Neural cell (in vitro differentiated cells): ENCODE results near the gene REG1B. TPM values are rescaled to one million over a fixed set of nuclear protein-coding genes. Genes with fewer than 3 reads are reported as not detected.

Experiments used
- H2AFZ ChIP-seq: fragments of 200-600, 300-800 bp; sonication (generic), shearing (Covaris generic); 2 replicates; pipeline ENCODE4 v1.6.0; 2014; ENCODE audit warnings: low read depth, mild to moderate bottlenecking, antibody characterized with exemption, low read length, moderate library complexity
- H3F3A ChIP-seq: fragments of 200-600 bp; shearing (Covaris generic); 2 replicates; pipeline ENCODE4 v1.6.1; 2016; ENCODE audit warnings: mild to moderate bottlenecking, moderate library complexity, mixed read lengths, antibody characterized with exemption, low read length; ENCODE audit not compliant: insufficient read depth, poor library complexity, severe bottlenecking
- H3K27ac ChIP-seq: fragments of 200-600, 300-800 bp; sonication (generic), shearing (Covaris generic); 2 replicates; pipeline ENCODE4 v1.5.1; 2014; ENCODE audit warnings: mild to moderate bottlenecking, low read length, moderate library complexity
- H3K27me3 ChIP-seq: fragments of 300-800, 200-600 bp; sonication (generic), shearing (Covaris generic); 2 replicates; pipeline ENCODE4 v1.6.0; 2014; ENCODE audit warnings: mild to moderate bottlenecking, low read depth, low read length, moderate library complexity; ENCODE audit not compliant: insufficient read depth
- H3K36me3 ChIP-seq: fragments of 300-800, 200-600 bp; sonication (generic), shearing (Covaris generic); 2 replicates; pipeline ENCODE4 v1.5.1; 2014; ENCODE audit warnings: mild to moderate bottlenecking, antibody characterized with exemption, low read length, moderate library complexity; ENCODE audit not compliant: insufficient read depth
- H3K4me2 ChIP-seq: fragments of 300-800, 200-600 bp; sonication (generic), shearing (Covaris generic); 2 replicates; pipeline ENCODE4 v1.6.0; 2014; ENCODE audit warnings: mild to moderate bottlenecking, low read length
- H3K4me3 ChIP-seq: fragments of 300-800, 200-600 bp; sonication (generic), shearing (Covaris generic); 2 replicates; pipeline ENCODE4 v1.5.1; 2014; ENCODE audit warnings: mild to moderate bottlenecking, low read length, moderate library complexity
- H3K79me2 ChIP-seq: fragments of 200-600 bp; shearing (Covaris generic); replicated peaks from 2 replicates; pipeline ENCODE4 v1.6.0; 2014; ENCODE audit warnings: mild to moderate bottlenecking, low read length, moderate library complexity; ENCODE audit not compliant: insufficient read depth
- H3K9ac ChIP-seq: fragments of 300-800, 200-600 bp; sonication (generic), shearing (Covaris generic); 2 replicates; pipeline ENCODE4 v1.6.1; 2016; ENCODE audit warnings: mild to moderate bottlenecking, low read length, mixed read lengths
- H3K9me2 ChIP-seq: fragments of 200-600 bp; shearing (Covaris generic); 2 replicates; pipeline ENCODE4 v1.6.1; 2016; ENCODE audit warnings: mild to moderate bottlenecking, low read length, mixed read lengths; ENCODE audit not compliant: insufficient read depth
- H3K9me3 ChIP-seq: fragments of 200-600, 300-800 bp; sonication (generic), shearing (Covaris generic); 2 replicates; pipeline ENCODE4 v1.6.1; 2016; ENCODE audit warnings: mild to moderate bottlenecking, mixed run types, low read length, moderate library complexity, mixed read lengths
- H4K20me1 ChIP-seq: fragments of 200-600 bp; shearing (Covaris generic); 2 replicates; pipeline ENCODE4 v1.6.1; 2016; ENCODE audit warnings: mild to moderate bottlenecking, mixed run types; ENCODE audit not compliant: insufficient read depth
- EP300 ChIP-seq: fragments of 450-650 bp; conservative IDR thresholded peaks from 2 replicates; pipeline ENCODE4 v1.6.1; 2014; ENCODE audit warnings: antibody characterized with exemption, mild to moderate bottlenecking, moderate library complexity; ENCODE audit not compliant: poor library complexity, severe bottlenecking
- EZH2 ChIP-seq: fragments of 200-600, 300-800 bp; shearing (Covaris generic), sonication (generic); IDR thresholded peaks from 2 replicates; pipeline ENCODE4 v1.6.1; 2014; ENCODE audit warnings: antibody characterized with exemption, low read length, borderline replicate concordance, mild to moderate bottlenecking; ENCODE audit not compliant: insufficient read depth, poor library complexity, severe bottlenecking
- MXI1 ChIP-seq: fragments of 450-650 bp; conservative IDR thresholded peaks from 2 replicates; pipeline ENCODE4 v1.6.1; 2014; ENCODE audit warnings: antibody characterized with exemption, mild to moderate bottlenecking; ENCODE audit not compliant: poor library complexity, severe bottlenecking
- POLR2AphosphoS5 ChIP-seq: IDR thresholded peaks from 2 replicates; pipeline ENCODE4 v1.6.1; 2012
- RAD21 ChIP-seq: fragments of 450-650 bp; conservative IDR thresholded peaks from 2 replicates; pipeline ENCODE4 v1.6.1; 2014; ENCODE audit warnings: antibody characterized with exemption, mild to moderate bottlenecking, moderate library complexity
- SMC3 ChIP-seq: fragments of 450-650 bp; conservative IDR thresholded peaks from 2 replicates; pipeline ENCODE4 v1.6.1; 2014; ENCODE audit warnings: antibody characterized with exemption, mild to moderate bottlenecking, moderate library complexity; ENCODE audit not compliant: poor library complexity
- TAF1 ChIP-seq: IDR thresholded peaks from 2 replicates; pipeline ENCODE4 v1.6.1; 2012; ENCODE audit warnings: low read depth
- polyA plus RNA-seq: library from polyadenylated mRNA; depleted of rRNA; stranded (reverse); fragments of >200 nt; gene quantifications from 2 replicates; pipeline ENCODE4 v1.2.3, GENCODE V29; 2014
- TF ChIP-seq, protein P1 (sequence below): fragments of 450-650 bp; IDR thresholded peaks from 2 replicates; pipeline ENCODE4 v1.5.1; 2014; ENCODE audit warnings: antibody characterized with exemption, mild to moderate bottlenecking, moderate library complexity; ENCODE audit not compliant: poor library complexity, severe bottlenecking

Gene REG1B
- polyA plus RNA-seq, 1 donor from 2014 or later: not detected

DNA sequence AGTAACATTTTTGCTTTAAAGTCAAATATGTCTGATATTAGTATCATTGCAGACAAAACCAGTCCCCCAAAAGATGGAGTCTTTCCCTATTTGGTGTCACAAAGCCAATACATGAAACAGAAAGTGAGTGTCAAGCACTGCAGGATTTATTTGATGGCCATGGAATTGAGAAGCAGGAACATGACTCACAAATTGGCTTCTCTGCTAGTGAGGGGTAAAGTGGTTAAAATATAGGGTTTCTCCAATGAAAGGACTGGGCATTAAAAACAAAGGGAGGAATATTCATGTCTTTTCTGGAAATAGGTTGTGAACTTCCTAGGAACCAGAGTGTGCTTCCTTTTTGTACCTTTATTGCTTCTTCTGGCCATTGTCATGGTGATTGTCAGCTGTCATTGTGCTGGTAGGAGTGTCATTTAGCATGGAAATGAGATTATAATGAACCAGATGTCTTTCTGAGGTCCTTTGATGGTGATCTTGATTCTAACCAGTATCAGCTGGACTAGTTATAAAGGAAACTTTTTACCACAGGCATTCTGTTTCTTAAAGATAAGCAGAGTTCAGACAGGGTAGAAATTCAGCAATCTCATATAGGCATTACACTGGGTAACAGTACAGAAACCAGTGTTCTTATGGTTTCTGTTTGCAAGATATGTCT, 4.1 kb downstream of the REG1B start:
- no peak for TF ChIP-seq SMC3
- TF ChIP-seq EP300: no peak
- no peak for TF ChIP-seq MXI1
- H3K79me2 ChIP-seq: no peaks in the 10 kb centered on the region
- H3K27ac ChIP-seq: no peak overlapping the region

DNA sequence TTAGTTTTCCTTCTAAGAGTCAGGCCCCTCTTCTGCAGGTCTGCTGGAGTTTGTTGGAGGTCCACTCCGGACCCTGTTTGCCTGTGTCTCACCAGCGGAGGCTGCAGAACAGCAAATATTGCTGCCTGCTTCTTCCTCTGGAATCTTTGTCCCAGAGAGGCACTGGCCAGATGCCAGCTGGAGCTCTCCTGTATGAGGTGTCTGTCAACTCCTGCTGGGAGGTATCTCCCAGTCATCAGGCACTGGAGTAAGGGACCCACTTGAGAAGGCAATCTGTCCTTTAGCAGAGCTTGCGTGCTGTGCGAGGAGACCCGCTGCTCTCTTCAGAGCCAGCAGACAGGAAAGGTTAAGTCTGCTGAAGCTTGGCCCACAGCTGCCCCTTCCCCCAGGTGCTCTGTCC, 4.8 kb downstream of the REG1B start:
- no peak overlapping the region for H3K4me2 ChIP-seq
- H3F3A ChIP-seq: no peaks in the 10 kb centered on the region
- H3K4me3 ChIP-seq: no peak overlapping the region
- H2AFZ ChIP-seq: no peak overlapping the region
- TF ChIP-seq MXI1 (no peak), TAF1 (no peak), EZH2 (no peak), SMC3 (no peak), EP300 (no peak)
- TF ChIP-seq, protein P1, sequence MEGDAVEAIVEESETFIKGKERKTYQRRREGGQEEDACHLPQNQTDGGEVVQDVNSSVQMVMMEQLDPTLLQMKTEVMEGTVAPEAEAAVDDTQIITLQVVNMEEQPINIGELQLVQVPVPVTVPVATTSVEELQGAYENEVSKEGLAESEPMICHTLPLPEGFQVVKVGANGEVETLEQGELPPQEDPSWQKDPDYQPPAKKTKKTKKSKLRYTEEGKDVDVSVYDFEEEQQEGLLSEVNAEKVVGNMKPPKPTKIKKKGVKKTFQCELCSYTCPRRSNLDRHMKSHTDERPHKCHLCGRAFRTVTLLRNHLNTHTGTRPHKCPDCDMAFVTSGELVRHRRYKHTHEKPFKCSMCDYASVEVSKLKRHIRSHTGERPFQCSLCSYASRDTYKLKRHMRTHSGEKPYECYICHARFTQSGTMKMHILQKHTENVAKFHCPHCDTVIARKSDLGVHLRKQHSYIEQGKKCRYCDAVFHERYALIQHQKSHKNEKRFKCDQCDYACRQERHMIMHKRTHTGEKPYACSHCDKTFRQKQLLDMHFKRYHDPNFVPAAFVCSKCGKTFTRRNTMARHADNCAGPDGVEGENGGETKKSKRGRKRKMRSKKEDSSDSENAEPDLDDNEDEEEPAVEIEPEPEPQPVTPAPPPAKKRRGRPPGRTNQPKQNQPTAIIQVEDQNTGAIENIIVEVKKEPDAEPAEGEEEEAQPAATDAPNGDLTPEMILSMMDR: no peak
- no peaks in the 10 kb centered on the region for H3K36me3 ChIP-seq
- H3K9me3 ChIP-seq: no peaks in the 10 kb centered on the region
- no peaks in the 10 kb centered on the region for H3K27me3 ChIP-seq
- H3K79me2 ChIP-seq: no peaks in the 10 kb centered on the region
- no peak overlapping the region for H3K27ac ChIP-seq
- H4K20me1 ChIP-seq: no peaks in the 10 kb centered on the region
- no peak overlapping the region for H3K9ac ChIP-seq
- no peaks in the 10 kb centered on the region for H3K9me2 ChIP-seq

More for the DNA sequence above, 4.1 kb downstream of the REG1B start:
- Histone ChIP-seq H3K9me3 (no peaks in the 10 kb centered on the region), H2AFZ (no peak overlapping the region), H4K20me1 (no peaks in the 10 kb centered on the region), H3K4me2 (no peak overlapping the region), H3K4me3 (no peak overlapping the region), H3K27me3 (no peaks in the 10 kb centered on the region), H3K9ac (no peak overlapping the region), H3K9me2 (no peaks in the 10 kb centered on the region), H3K36me3 (no peaks in the 10 kb centered on the region), H3F3A (no peaks in the 10 kb centered on the region)

DNA sequence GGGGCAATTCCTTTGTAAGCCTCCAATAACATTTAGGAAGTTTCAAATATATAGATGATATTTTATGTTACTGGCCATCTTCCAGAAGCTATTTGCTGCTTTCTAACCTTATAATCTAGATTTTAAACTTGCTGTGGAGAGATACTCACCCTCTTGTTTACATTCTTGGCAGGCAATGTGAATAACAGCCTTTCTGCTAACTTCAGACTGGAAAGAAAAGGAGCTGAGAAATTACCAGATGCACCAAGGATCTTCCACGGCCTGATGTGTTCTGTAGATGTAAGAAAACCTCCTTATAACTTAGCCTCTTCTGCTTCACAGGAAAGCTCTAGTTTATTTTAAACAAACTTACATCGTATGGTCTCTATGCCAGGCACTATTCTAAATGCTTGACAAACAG, 16.7 kb downstream of the REG1B start:
- Histone ChIP-seq H2AFZ (no peak overlapping the region), H3K9me2 (no peaks in the 10 kb centered on the region), H4K20me1 (no peaks in the 10 kb centered on the region), H3K9me3 (no peaks in the 10 kb centered on the region), H3K79me2 (no peaks in the 10 kb centered on the region), H3F3A (no peaks in the 10 kb centered on the region), H3K36me3 (no peaks in the 10 kb centered on the region), H3K4me3 (no peak overlapping the region), H3K9ac (no peak overlapping the region), H3K27me3 (no peaks in the 10 kb centered on the region), H3K4me2 (no peak overlapping the region), H3K27ac (no peak overlapping the region)
- TF ChIP-seq POLR2AphosphoS5: no peak
- TF ChIP-seq RAD21: no peak
- TF ChIP-seq, protein P1: no peak
